Body of pancreas (tissue), 4 donors: ENCODE measurements around the gene ROPN1B.
"Not testable (repeated sequence)": the region's sequence is repeated elsewhere in the genome, so short reads cannot be mapped to it uniquely, and the experiment has no call there.

ENCODE experiments used
- POLR2A ChIP-seq, 3 donors: fragments of 450-650 bp; IDR thresholded peaks; one replicate each; pipeline ENCODE4 v1.6.1; 2016; ENCODE audit warnings: antibody characterized with exemption in 3 of 3, mild to moderate bottlenecking in 2 of 3
- TF ChIP-seq, protein P1 (sequence below), 7 experiments: fragments of 450-650 bp in 4 of 7; fragments of 200-600 bp in 3 of 7; sonication (generic) in 3 of 7; IDR thresholded peaks; one replicate each; pipeline ENCODE4 v1.5.1; 2016 to 2019; ENCODE audit warnings: antibody characterized with exemption in 7 of 7

DNA sequence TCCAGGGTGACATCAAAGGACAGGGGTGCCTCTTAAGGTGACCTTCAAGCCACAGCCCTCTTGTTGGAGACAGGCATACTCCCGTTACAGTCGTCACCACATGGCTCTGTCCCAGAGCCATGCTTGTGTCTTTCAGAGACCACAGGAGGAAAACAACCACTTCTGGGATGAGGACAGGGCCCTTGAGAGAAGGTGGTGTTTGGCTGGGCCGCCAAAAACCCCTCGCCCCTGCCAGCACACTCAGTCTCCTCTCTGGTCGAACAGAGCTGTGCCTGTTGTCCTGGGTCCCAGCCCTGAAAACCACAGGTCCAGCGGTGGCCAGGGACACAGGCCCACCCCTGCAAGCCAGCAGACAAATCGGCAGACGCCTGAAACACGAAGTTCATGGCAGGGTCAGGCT lies 44.7 kb upstream of the ROPN1B start:
- TF ChIP-seq, protein P1, sequence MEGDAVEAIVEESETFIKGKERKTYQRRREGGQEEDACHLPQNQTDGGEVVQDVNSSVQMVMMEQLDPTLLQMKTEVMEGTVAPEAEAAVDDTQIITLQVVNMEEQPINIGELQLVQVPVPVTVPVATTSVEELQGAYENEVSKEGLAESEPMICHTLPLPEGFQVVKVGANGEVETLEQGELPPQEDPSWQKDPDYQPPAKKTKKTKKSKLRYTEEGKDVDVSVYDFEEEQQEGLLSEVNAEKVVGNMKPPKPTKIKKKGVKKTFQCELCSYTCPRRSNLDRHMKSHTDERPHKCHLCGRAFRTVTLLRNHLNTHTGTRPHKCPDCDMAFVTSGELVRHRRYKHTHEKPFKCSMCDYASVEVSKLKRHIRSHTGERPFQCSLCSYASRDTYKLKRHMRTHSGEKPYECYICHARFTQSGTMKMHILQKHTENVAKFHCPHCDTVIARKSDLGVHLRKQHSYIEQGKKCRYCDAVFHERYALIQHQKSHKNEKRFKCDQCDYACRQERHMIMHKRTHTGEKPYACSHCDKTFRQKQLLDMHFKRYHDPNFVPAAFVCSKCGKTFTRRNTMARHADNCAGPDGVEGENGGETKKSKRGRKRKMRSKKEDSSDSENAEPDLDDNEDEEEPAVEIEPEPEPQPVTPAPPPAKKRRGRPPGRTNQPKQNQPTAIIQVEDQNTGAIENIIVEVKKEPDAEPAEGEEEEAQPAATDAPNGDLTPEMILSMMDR (IDR thresholded peaks at IDR 0.05): not testable (repeated sequence)
- not testable (repeated sequence) for TF ChIP-seq POLR2A (IDR thresholded peaks at IDR 0.05)
